BLaER1 treated with 17β-estradiol and CSF1 and Interleukin-3, amounts not matched to agents 10 nM and 100 nM (cell line): Measurements from ENCODE around the gene LEF1.

Experiments
- H3K27ac ChIP-seq, 11 experiments: shearing (Covaris generic); formaldehyde crosslinking; 2 replicates each; pipeline ENCODE4 v1.8.1; 2022
- H3K27me3 ChIP-seq, 11 experiments: shearing (Covaris generic); formaldehyde crosslinking; 2 replicates each; pipeline ENCODE4 v1.8.1; 2022
- H3K36me3 ChIP-seq, 11 experiments: shearing (Covaris generic); formaldehyde crosslinking; 2 replicates each; pipeline ENCODE4 v1.8.1; 2022
- H3K4me1 ChIP-seq, 10 experiments: shearing (Covaris generic); formaldehyde crosslinking; 2 replicates each; pipeline ENCODE4 v1.8.1; 2022
- H3K4me2 ChIP-seq, 11 experiments: shearing (Covaris generic); formaldehyde crosslinking; 2 replicates each; pipeline ENCODE4 v1.8.1; 2022
- H3K4me3 ChIP-seq, 10 experiments: shearing (Covaris generic); formaldehyde crosslinking; 2 replicates each; pipeline ENCODE4 v1.8.1; 2022
- H3K9ac ChIP-seq, 11 experiments: shearing (Covaris generic); formaldehyde crosslinking; 2 replicates each; pipeline ENCODE4 v1.8.1; 2022
- H3K9me3 ChIP-seq, 11 experiments: shearing (Covaris generic); formaldehyde crosslinking; replicated peaks in 1 of 11; 2 replicates each; pipeline ENCODE4 v1.8.1; 2022
- H4K20me1 ChIP-seq, 11 experiments: shearing (Covaris generic); formaldehyde crosslinking; 2 replicates each; pipeline ENCODE4 v1.8.1; 2022
- Cebpa-rat ChIP-seq, 11 experiments: shearing (Covaris generic); IDR thresholded peaks; 2 replicates each; pipeline ENCODE4 v1.8.1; 2022

Gene LEF1

DNA sequence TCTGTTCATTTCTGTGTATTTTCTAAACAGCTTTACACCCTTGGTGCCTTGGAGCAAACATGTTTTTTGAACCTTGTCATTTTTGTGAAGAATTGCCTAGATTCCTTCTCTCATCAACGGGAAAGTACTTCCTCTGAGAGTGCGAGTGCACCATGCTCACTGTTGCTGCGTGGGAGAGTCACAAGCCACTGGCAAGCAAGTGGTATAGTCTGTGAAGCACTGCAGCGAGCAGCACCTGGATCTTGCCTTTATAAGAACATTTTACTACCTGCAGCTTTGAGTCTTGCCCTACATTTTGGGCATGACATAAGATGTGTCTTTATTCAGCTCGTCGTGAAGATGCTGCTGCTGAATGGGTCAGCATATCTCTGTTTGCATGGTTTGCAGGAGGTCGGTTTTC is 134.2 kb downstream of the LEF1 start:
- peak overlapping the region in 2 of 11 experiments; percentile 64 to 83; a peak in 3 of 22 replicates for H3K27ac ChIP-seq
- H3K27me3 ChIP-seq = no peaks in the 10 kb centered on the region
- peaks cover 0 to 6% (median 0%) of the 10 kb centered on the region in 11 experiments; a peak in 3 of 22 replicates for H4K20me1 ChIP-seq
- H3K4me3 ChIP-seq = no peak overlapping the region
- TF ChIP-seq Cebpa-rat (IDR thresholded peaks at IDR 0.05) = no peak
- H3K9me3 ChIP-seq = no peaks in the 10 kb centered on the region
- H3K4me1 ChIP-seq = peaks cover 12 to 62% (median 45%) of the 10 kb centered on the region in 10 experiments; a peak in 19 of 20 replicates
- peaks cover 5 to 52% (median 21%) of the 10 kb centered on the region in 11 experiments; a peak in 17 of 22 replicates for H3K36me3 ChIP-seq
- H3K9ac ChIP-seq = peak overlapping the region in 1 of 11 experiments; percentile 73; a peak in 1 of 22 replicates
- peak overlapping the region in 7 of 11 experiments; percentile 35 to 97 (median 86); a peak in 12 of 22 replicates for H3K4me2 ChIP-seq

DNA sequence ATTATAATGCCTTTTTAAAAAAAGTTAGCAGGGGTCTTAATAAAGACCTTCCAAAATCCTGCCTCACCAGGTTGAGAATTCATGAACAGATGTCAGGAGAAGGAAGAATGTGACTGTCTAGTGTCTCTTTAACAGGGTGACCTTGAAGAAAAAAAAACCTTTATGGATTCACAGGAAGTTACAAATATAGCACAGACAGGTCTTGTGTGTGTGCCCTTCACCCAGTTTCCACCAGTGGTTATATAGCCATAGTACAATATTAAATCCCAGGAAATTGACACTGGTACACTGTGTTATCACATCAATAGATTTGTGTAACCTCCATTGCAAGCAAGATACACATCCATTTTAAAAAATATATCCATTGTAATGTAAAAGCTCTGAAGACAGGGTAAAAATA is 135.4 kb downstream of the LEF1 start:
- TF ChIP-seq Cebpa-rat (IDR thresholded peaks at IDR 0.05) = no peak
- Histone ChIP-seq H3K9ac (no peak overlapping the region), H3K27ac (no peak overlapping the region), H3K4me2 (no peak overlapping the region; a peak in 1 of 22 replicates), H3K9me3 (no peaks in the 10 kb centered on the region), H3K4me1 (peaks cover 21 to 71% (median 55%) of the 10 kb centered on the region in 10 experiments; a peak in 19 of 20 replicates), H3K36me3 (peaks cover 5 to 63% (median 27%) of the 10 kb centered on the region in 11 experiments; a peak in 18 of 22 replicates), H3K4me3 (no peak overlapping the region), H3K27me3 (no peaks in the 10 kb centered on the region), H4K20me1 (peaks cover 0 to 10% (median 0%) of the 10 kb centered on the region in 11 experiments; a peak in 3 of 22 replicates)

DNA sequence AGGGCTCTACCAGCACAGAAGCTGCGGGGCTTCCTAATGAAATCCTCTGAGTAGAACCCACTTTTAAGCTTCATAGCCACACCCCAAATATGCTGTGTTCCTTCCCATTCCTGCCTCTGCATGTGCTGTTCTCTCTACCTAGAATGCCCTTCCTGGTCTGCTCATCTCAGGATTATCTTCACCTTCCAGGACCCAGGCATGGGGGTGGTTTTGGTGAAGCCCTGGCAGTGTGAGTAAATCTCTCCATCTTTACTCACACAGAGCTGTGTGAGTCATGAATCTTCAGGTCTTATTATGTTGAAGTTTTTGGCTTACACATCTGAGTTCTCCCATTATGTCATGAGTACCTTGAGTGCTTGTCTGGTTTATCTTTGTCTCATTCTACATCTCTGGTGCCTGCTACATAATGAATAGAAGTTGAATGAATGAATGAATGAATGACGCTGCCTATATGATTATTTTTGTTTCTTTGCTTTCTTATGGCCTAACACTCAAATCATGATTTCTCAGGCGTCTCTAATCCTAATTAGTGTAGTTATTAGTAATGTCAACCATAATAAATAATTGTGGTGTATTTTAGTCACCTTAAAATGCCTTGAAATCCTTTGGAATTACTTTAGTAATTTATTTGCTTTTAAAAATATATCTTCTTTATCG is 137.2 kb downstream of the LEF1 start:
- TF ChIP-seq Cebpa-rat (IDR thresholded peaks at IDR 0.05) = no peak
- Histone ChIP-seq H3K9ac (no peak overlapping the region), H3K4me3 (no peak overlapping the region), H3K4me2 (no peak overlapping the region), H3K36me3 (peaks cover 21 to 81% (median 45%) of the 10 kb centered on the region in 11 experiments; a peak in 21 of 22 replicates), H3K27me3 (no peaks in the 10 kb centered on the region), H4K20me1 (peaks cover 0 to 10% (median 0%) of the 10 kb centered on the region in 11 experiments; a peak in 3 of 22 replicates), H3K4me1 (peaks cover 21 to 59% (median 47%) of the 10 kb centered on the region in 10 experiments; a peak in 19 of 20 replicates), H3K9me3 (no peaks in the 10 kb centered on the region), H3K27ac (peak overlapping the region in 2 of 11 experiments; percentile 18 to 30; a peak in 2 of 22 replicates)

DNA sequence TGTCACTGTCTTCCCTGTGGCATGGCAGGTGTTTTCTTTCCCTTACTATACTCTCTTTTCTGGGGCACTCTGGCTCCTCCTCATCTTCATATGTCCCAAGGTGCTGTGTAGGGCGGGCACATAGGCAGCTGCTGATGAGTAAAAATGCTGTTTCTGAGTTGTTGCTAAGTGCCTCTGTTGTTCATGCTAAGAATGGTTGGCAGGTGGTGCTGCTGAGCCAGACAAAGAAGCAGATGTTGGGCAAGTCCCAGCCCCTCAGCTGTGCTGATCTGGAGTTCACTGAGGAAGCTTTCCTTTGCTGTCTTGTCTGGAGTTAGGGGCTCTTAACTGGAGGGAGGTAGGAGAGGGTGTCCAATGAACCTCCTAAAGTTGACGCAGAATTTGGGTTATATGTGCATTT is 138.4 kb downstream of the LEF1 start:
- Histone ChIP-seq H3K4me2 (peak overlapping the region in 8 of 11 experiments; percentile 7 to 57 (median 37); a peak in 11 of 22 replicates), H3K27ac (peak overlapping the region in 3 of 11 experiments; percentile 29 to 54 (median 51); a peak in 2 of 22 replicates), H3K9ac (0 out of 22 replicates have a peak overlapping the region, but pooled peaks of 2 of the 11 experiments have one; percentile 19 to 47), H3K27me3 (no peaks in the 10 kb centered on the region), H3K36me3 (peaks cover 25 to 92% (median 57%) of the 10 kb centered on the region in 11 experiments; a peak in 21 of 22 replicates), H3K4me1 (peaks cover 12 to 47% (median 35%) of the 10 kb centered on the region in 10 experiments; a peak in 19 of 20 replicates), H3K4me3 (no peak overlapping the region), H4K20me1 (peaks cover 0 to 10% (median 0%) of the 10 kb centered on the region in 11 experiments; a peak in 3 of 22 replicates), H3K9me3 (no peaks in the 10 kb centered on the region)
- TF ChIP-seq Cebpa-rat (IDR thresholded peaks at IDR 0.05) = peak in 1 of 11 experiments; percentile 16; a peak in 1 of 22 replicates

DNA sequence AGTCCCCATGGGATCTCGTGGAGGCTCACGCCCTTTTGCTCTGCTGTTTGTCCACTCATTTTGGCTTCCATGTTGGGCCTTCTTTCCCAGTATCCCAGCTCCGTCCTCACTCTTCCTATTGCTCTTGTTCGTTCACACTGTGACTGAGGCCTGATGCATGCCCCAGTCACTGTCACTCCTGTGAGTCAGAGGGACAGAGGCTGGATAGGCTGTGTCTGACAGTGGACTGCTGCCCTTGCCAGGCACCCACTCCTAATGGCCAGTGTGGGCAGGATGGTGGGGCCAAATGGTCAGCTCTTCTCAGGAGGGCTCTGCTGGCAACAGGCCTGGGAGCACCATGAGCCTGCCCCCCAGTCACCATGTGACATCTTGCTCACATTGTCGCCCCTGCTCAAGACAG is 139.0 kb downstream of the LEF1 start:
- Histone ChIP-seq H3K4me1 (peaks cover 12 to 41% (median 29%) of the 10 kb centered on the region in 10 experiments; a peak in 19 of 20 replicates), H3K36me3 (peaks cover 31 to 92% (median 62%) of the 10 kb centered on the region in 11 experiments; a peak in 21 of 22 replicates), H3K27ac (peak overlapping the region in 4 of 11 experiments; percentile 9 to 54 (median 40); a peak in 5 of 22 replicates), H4K20me1 (peaks cover 0 to 10% (median 0%) of the 10 kb centered on the region in 11 experiments; a peak in 3 of 22 replicates), H3K9ac (peak overlapping the region in 4 of 11 experiments; percentile 3 to 47 (median 26); a peak in 2 of 22 replicates), H3K4me3 (no peak overlapping the region), H3K9me3 (no peaks in the 10 kb centered on the region), H3K27me3 (no peaks in the 10 kb centered on the region), H3K4me2 (peak overlapping the region; percentile 7 to 57 (median 37); a peak in 16 of 22 replicates)
- no peak for TF ChIP-seq Cebpa-rat (IDR thresholded peaks at IDR 0.05)

DNA sequence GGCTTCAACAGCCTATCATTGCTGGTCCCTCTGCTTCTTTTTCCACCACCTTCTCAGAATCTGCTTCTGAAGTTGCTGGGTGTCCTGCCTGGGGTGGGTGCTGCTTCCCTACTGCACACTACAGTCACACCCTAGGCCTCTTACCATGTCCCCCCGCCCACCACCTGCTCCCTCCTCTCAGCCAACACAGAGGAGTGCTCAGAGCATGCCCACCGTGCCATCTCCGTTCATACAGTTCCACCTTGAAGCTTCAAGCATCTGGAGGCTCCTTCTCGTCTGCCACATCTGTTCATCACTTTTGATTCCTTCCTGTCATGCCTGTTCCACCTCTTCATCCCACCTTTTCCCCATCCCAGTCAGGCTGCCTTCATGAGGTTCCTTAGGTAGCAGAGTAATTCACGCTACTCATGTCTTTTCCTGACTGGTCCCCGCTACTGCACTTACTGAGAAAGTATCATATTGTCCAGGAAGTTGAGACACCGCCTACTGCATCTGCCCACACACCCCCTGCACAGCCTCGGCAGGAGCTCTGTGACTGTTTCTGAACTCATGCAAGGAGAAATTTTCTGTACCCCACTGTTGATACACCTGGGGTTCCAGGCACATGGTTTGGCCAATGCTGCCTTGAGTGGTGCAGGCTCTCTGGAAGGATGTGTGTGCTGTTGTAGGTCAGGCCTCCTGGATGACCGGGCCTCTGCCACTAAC is 139.6 kb downstream of the LEF1 start:
- Histone ChIP-seq H3K27me3 (no peaks in the 10 kb centered on the region), H4K20me1 (peaks cover 0 to 10% (median 0%) of the 10 kb centered on the region in 11 experiments; a peak in 3 of 22 replicates), H3K4me1 (peaks cover 12 to 35% (median 23%) of the 10 kb centered on the region in 10 experiments; a peak in 19 of 20 replicates), H3K36me3 (peaks cover 31 to 92% (median 66%) of the 10 kb centered on the region in 11 experiments; a peak in 21 of 22 replicates), H3K27ac (peak overlapping the region in 3 of 11 experiments; percentile 29 to 54 (median 51); a peak in 3 of 22 replicates), H3K9ac (peak overlapping the region in 3 of 11 experiments; percentile 3 to 47 (median 32); a peak in 2 of 22 replicates), H3K4me2 (peak overlapping the region; percentile 7 to 57 (median 37); a peak in 16 of 22 replicates), H3K4me3 (no peak overlapping the region), H3K9me3 (no peaks in the 10 kb centered on the region)
- TF ChIP-seq Cebpa-rat (IDR thresholded peaks at IDR 0.05) = no peak

DNA sequence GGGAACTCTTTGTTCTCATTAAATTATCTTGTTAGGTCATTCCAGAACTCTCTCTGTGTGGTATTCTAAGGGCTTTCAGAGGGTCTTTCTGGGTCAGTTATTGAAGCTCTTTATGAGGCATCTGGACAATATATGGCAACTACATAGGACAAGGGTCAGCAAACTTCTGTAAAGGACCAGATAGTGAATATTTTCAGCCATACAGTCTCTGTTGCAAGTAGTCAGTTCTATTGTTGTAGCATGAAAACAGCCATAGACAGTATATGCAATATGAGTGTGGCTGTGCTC is 143.9 kb downstream of the LEF1 start:
- peaks cover 0 to 6% (median 0%) of the 10 kb centered on the region in 11 experiments; a peak in 3 of 22 replicates for H4K20me1 ChIP-seq
- no peak overlapping the region; a peak in 1 of 22 replicates for H3K27ac ChIP-seq
- peaks cover 11 to 17% (median 12%) of the 10 kb centered on the region in 10 experiments; a peak in 19 of 20 replicates for H3K4me1 ChIP-seq
- H3K4me3 ChIP-seq = no peak overlapping the region
- no peaks in the 10 kb centered on the region for H3K27me3 ChIP-seq
- no peak overlapping the region for H3K4me2 ChIP-seq
- no peaks in the 10 kb centered on the region for H3K9me3 ChIP-seq
- no peak for TF ChIP-seq Cebpa-rat (IDR thresholded peaks at IDR 0.05)
- peaks cover 57 to 99% (median 91%) of the 10 kb centered on the region in 11 experiments for H3K36me3 ChIP-seq
- H3K9ac ChIP-seq = no peak overlapping the region

DNA sequence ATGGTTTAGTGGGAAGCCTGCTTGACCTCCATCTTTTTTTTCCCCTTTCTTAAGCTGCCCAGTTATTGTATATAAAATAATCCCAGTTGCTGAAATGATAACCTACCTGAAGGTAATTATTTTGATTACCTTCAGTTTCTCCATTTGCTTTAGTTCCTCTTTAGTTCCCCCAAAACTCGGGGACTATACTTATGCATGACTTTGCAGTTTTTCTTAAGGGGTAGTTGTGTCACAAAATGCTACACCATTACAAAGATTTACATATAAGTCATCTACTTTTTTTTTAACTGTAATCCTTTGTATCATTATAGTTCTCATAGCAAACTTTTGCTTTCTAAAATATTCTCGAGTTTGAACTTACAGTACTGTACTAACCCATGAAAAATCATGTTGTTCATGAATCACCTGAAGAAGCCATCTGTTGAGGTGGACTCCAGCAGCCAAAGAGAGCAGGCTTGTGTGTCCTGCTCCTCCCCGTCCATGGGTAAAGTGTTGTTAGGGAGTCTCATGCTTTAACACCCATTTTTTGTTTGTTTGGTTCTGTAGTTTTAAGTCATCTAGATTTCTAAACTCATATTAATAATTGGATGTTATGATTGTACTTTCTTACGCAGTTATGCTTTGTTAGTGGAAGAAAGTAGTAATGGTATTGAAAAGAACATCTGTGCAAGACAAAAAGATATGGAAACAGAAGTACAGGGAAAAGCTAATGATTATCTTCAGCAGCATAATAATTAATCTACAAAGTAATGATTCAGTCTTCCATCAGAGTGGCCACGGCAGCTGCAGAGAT is 144.5 kb downstream of the LEF1 start:
- 0 out of 22 replicates have a peak, but pooled peaks cover 0 to 2% (median 0%) of the 10 kb centered on the region in 11 experiments for H4K20me1 ChIP-seq
- H3K4me1 ChIP-seq = peaks cover 5 to 12% (median 7%) of the 10 kb centered on the region in 10 experiments; a peak in 19 of 20 replicates
- no peak overlapping the region for H3K9ac ChIP-seq
- no peak for TF ChIP-seq Cebpa-rat (IDR thresholded peaks at IDR 0.05)
- peaks cover 63 to 99% (median 96%) of the 10 kb centered on the region in 11 experiments for H3K36me3 ChIP-seq
- no peaks in the 10 kb centered on the region for H3K9me3 ChIP-seq
- no peak overlapping the region; a peak in 1 of 22 replicates for H3K27ac ChIP-seq
- no peak overlapping the region for H3K4me3 ChIP-seq
- no peak overlapping the region for H3K4me2 ChIP-seq
- no peaks in the 10 kb centered on the region for H3K27me3 ChIP-seq
